K562 (cell line): Measurements from ENCODE around the gene RNU5D-1. TPM values are rescaled to one million over a fixed set of nuclear protein-coding genes. Genes with fewer than 3 reads are reported as not detected.

ENCODE experiments used
- ATAC-seq: fragments of 200-7000 bp; cut with Tn5 transposase; 3 replicates; pipeline ENCODE4 v1.9.1; 2020; ENCODE audit warnings: moderate library complexity
- BruUV-seq: library from RNA; stranded (reverse); fragments of 400-500 nt; replicated peaks from 2 replicates; lab custom pipeline; 2021; lab: Mats Ljungman, UMichigan
- CTCF ChIA-PET: fragments of 300-600 bp; formaldehyde crosslinking; extraction: SDS; loops from one replicate; lab custom pipeline; 2021; ENCODE audit warnings: low intra/inter-chr PET ratio; lab: Yijun Ruan, JAX
- POLR2A ChIA-PET: fragments of 300-600, 350-650 bp; sonication (Branson Sonifier 250); formaldehyde crosslinking; extraction: SDS; loops from one replicate; lab custom pipeline; 2021; ENCODE audit warnings: antibody characterized with exemption, inconsistent platforms; lab: Yijun Ruan, JAX
- DNase-seq, 4 experiments: peaks; one replicate each; pipeline versions ENCODE4 v3.0.0 to v3.0.0-alpha.2; 2011 to 2018; ENCODE audit warnings: low spot score in 3 of 4, mixed read lengths in 3 of 4; ENCODE audit errors: extremely low read depth in 1 of 4
- FAIRE-seq: peaks from 2 replicates; lab custom pipeline; 2011; peaks lifted over from hg19 to GRCh38; lab: Jason Lieb, UNC
- H2AFZ ChIP-seq: 2 replicates; pipeline ENCODE4 v1.6.0; 2011; ENCODE audit warnings: low read depth, low read length, control low read depth, inconsistent platforms
- H3K27ac ChIP-seq: fragments of 200-600 bp; 3 replicates; pipeline ENCODE4 v1.8.0; 2011; ENCODE audit warnings: low read depth, mild to moderate bottlenecking, control low read depth, inconsistent platforms, low read length, moderate library complexity, mixed read lengths; ENCODE audit errors: extremely low read depth
- H3K27me3 ChIP-seq, 2 experiments: fragments of 300-600 bp in 1 of 2; 2 replicates in 1 of 2; 3 replicates in 1 of 2; pipeline versions ENCODE4 v1.6.0 to v1.8.0; 2011; ENCODE audit warnings: inconsistent platforms in 2 of 2, low read length in 2 of 2, mild to moderate bottlenecking in 1 of 2, mixed read lengths in 1 of 2, moderate library complexity in 1 of 2; ENCODE audit not compliant: control insufficient read depth in 2 of 2, insufficient read depth in 2 of 2
- H3K36me3 ChIP-seq: fragments of 300-600 bp; 3 replicates; pipeline ENCODE4 v1.8.0; 2011; ENCODE audit warnings: mild to moderate bottlenecking, low read length, inconsistent platforms; ENCODE audit not compliant: control insufficient read depth, insufficient read depth
- H3K4me1 ChIP-seq, 2 experiments: fragments of 200-600 bp in 1 of 2; replicated peaks in 1 of 2; 2 replicates in 1 of 2; 3 replicates in 1 of 2; pipeline versions ENCODE4 v1.5.1 to v1.8.0; 2011; ENCODE audit warnings: inconsistent platforms in 2 of 2, low read length in 2 of 2, mild to moderate bottlenecking in 1 of 2, mixed read lengths in 1 of 2, moderate library complexity in 1 of 2; ENCODE audit not compliant: control insufficient read depth in 2 of 2, insufficient read depth in 2 of 2
- H3K4me2 ChIP-seq: 2 replicates; pipeline ENCODE4 v1.6.1; 2011; ENCODE audit warnings: low read length, control low read depth, inconsistent platforms, mixed read lengths; ENCODE audit not compliant: insufficient read depth
- H3K4me3 ChIP-seq: fragments of 200-600 bp; sonication (generic), shearing (Covaris generic); 2 replicates; pipeline ENCODE4 v1.5.1; 2016; ENCODE audit warnings: control low read depth, inconsistent platforms
- H3K79me2 ChIP-seq: fragments of 200-600 bp; 3 replicates; pipeline ENCODE4 v1.8.0; 2011; ENCODE audit warnings: low read length, inconsistent platforms; ENCODE audit not compliant: control insufficient read depth, insufficient read depth
- H3K9ac ChIP-seq, 2 experiments: 2 replicates each; pipeline versions ENCODE4 v1.6.0 to v1.6.1; 2011; ENCODE audit warnings: low read depth in 2 of 2, low read length in 2 of 2, control low read depth in 1 of 2, inconsistent platforms in 1 of 2, mild to moderate bottlenecking in 1 of 2, mixed read lengths in 1 of 2; ENCODE audit not compliant: insufficient read depth in 1 of 2
- H3K9me1 ChIP-seq: one replicate; pipeline ENCODE4 v1.6.0; 2011; ENCODE audit warnings: inconsistent platforms, mild to moderate bottlenecking, low read length, moderate library complexity; ENCODE audit not compliant: control insufficient read depth, insufficient read depth
- H3K9me3 ChIP-seq: replicated peaks from 2 replicates; pipeline ENCODE4 v1.5.1; 2011; ENCODE audit warnings: low read depth, low read length, inconsistent platforms; ENCODE audit not compliant: control insufficient read depth, insufficient read depth
- H4K20me1 ChIP-seq: replicated peaks from 2 replicates; pipeline ENCODE4 v1.6.1; 2011; ENCODE audit warnings: low read length, inconsistent platforms, mixed read lengths; ENCODE audit not compliant: control insufficient read depth, insufficient read depth
- CREB1 ChIP-seq, 2 experiments: sonication (generic) in 1 of 2; formaldehyde crosslinking in 1 of 2; IDR thresholded peaks; 2 replicates each; pipeline versions ENCODE4 v1.6.1 to v1.8.0; 2012 to 2022; ENCODE audit warnings: inconsistent platforms in 1 of 2, mild to moderate bottlenecking in 1 of 2, missing genetic modification reagents in 1 of 2, moderate library complexity in 1 of 2
- WGBS: fragments of 100-300 bp; shearing (Covaris generic); methylation state at CpG from one replicate; pipeline ENCODE4 v1.1.6; 2016; ENCODE audit warnings: low coverage, mixed read lengths; ENCODE audit not compliant: insufficient coverage; ENCODE audit errors: missing lambda C conversion rate; 5-methylcytosine and 5-hydroxymethylcytosine counted together
- in situ Hi-C: fragments of 300-500 bp; cut with MboI; formaldehyde crosslinking; loops from 4 replicates; pipeline ENCODE4 v1.15.0; 2018; ENCODE audit warnings: inconsistent platforms, mixed read lengths
- intact Hi-C: fragments of 100-400 bp; cut with micrococcal nuclease; formaldehyde crosslinking; loops from 2 replicates; pipeline ENCODE4 v1.14.2; 2022
- polyA plus RNA-seq, 8 experiments: library from polyadenylated mRNA; depleted of rRNA in 4 of 8; stranded (reverse) in 5 of 8; unstranded in 3 of 8; fragments of >200 nt; fragmentation: Nextera tagmentation in 2 of 8; fragmentation: Illumina TruSeq in 1 of 8; extraction: Ambion mirVana in 2 of 8; extraction: Trizol in 1 of 8; gene quantifications; 2 replicates each; pipeline versions ENCODE4 v1.2.1 to v1.2.3, GENCODE V29; 2011 to 2014; ENCODE audit warnings: inconsistent platforms in 1 of 8, missing spikeins in 1 of 8
- small RNA-seq: library from RNA; depleted of rRNA; stranded (forward); fragments of <200 nt; gene quantifications from one replicate; pipeline ENCODE3, GENCODE V24; 2014
- total RNA-seq, 7 experiments: library from RNA; depleted of rRNA in 6 of 7; stranded (reverse); fragments of >200 nt in 6 of 7; fragmentation: Illumina TruSeq in 2 of 7; extraction: Trizol in 2 of 7; gene quantifications; 2 replicates each; pipeline versions ENCODE4 v1.2.1 to v1.2.3, GENCODE V29; 2011 to 2021; ENCODE audit warnings: low replicate concordance in 1 of 7
- TF ChIP-seq, protein P1 (sequence below): fragments of 250-450 bp; sonication (Bioruptor Pico); IDR thresholded peaks from 2 replicates; pipeline ENCODE4 v1.9.0; 2021; ENCODE audit warnings: mild to moderate bottlenecking, inconsistent platforms
- TF ChIP-seq, protein P2 (sequence below): fragments of 250-450 bp; sonication (Bioruptor Pico); IDR thresholded peaks from 2 replicates; pipeline ENCODE4 v1.8.0; 2022; ENCODE audit warnings: inconsistent platforms

RNU5D-1 gene
- total and polyA plus RNA-seq, 9 of the 15 experiments (the other 6 are each of a cell fraction or from before 2014, with no cell fraction given): under 0.01 TPM; not detected in 8

GRCh38 chr1:44681905-44682882 lies 48.8 kb downstream of the RNU5D-1 start:
- TF ChIP-seq, protein P1, sequence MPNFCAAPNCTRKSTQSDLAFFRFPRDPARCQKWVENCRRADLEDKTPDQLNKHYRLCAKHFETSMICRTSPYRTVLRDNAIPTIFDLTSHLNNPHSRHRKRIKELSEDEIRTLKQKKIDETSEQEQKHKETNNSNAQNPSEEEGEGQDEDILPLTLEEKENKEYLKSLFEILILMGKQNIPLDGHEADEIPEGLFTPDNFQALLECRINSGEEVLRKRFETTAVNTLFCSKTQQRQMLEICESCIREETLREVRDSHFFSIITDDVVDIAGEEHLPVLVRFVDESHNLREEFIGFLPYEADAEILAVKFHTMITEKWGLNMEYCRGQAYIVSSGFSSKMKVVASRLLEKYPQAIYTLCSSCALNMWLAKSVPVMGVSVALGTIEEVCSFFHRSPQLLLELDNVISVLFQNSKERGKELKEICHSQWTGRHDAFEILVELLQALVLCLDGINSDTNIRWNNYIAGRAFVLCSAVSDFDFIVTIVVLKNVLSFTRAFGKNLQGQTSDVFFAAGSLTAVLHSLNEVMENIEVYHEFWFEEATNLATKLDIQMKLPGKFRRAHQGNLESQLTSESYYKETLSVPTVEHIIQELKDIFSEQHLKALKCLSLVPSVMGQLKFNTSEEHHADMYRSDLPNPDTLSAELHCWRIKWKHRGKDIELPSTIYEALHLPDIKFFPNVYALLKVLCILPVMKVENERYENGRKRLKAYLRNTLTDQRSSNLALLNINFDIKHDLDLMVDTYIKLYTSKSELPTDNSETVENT: no peak
- TF ChIP-seq CREB1 (IDR thresholded peaks at IDR 0.05): no peak
- TF ChIP-seq CREB1 (CRISPR knock-in tag; IDR thresholded peaks at IDR 0.05): no peak
- TF ChIP-seq, protein P2, sequence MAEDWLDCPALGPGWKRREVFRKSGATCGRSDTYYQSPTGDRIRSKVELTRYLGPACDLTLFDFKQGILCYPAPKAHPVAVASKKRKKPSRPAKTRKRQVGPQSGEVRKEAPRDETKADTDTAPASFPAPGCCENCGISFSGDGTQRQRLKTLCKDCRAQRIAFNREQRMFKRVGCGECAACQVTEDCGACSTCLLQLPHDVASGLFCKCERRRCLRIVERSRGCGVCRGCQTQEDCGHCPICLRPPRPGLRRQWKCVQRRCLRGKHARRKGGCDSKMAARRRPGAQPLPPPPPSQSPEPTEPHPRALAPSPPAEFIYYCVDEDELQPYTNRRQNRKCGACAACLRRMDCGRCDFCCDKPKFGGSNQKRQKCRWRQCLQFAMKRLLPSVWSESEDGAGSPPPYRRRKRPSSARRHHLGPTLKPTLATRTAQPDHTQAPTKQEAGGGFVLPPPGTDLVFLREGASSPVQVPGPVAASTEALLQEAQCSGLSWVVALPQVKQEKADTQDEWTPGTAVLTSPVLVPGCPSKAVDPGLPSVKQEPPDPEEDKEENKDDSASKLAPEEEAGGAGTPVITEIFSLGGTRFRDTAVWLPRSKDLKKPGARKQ (CRISPR knock-in tag): no peak
- H3K9me3 ChIP-seq: no peaks in the 10 kb centered on the region
- H3K4me2 ChIP-seq: no peak overlapping the region
- intact Hi-C loops: no loop called here
- DNase-seq (no peak), FAIRE-seq (no peak), ATAC-seq (peak; percentile 26; the same call in 2 of the 3 replicates)
- H3K9me1 ChIP-seq: no peaks in the 10 kb centered on the region
- in situ Hi-C loops: no loop called here
- CTCF ChIA-PET: no interaction called here
- no peak overlapping the region for H3K27ac ChIP-seq
- no peaks in the 10 kb centered on the region for H4K20me1 ChIP-seq
- BruUV-seq: no TSS peak
- no peak overlapping the region for H3K9ac ChIP-seq
- WGBS: 22% methylated on average over 14 of the region's 14 CpGs
- POLR2A ChIA-PET: interaction anchor here (0.6 to 1.1 kb wide), 2 partner anchors 39 to 53 kb away, joined by 4 to 5 read pairs; no protein-coding TSS in a partner anchor
- H3K79me2 ChIP-seq: no peaks in the 10 kb centered on the region
- peaks cover 0 to 4% of the 10 kb centered on the region in 2 experiments; a peak in 2 of 5 replicates for H3K4me1 ChIP-seq
- H3K36me3 ChIP-seq: no peaks in the 10 kb centered on the region
- no peak overlapping the region for H2AFZ ChIP-seq
- peaks cover 26 to 36% of the 10 kb centered on the region in 2 experiments for H3K27me3 ChIP-seq
- no peak overlapping the region for H3K4me3 ChIP-seq

Small RNA genes within 50 kb of the gene (small RNA-seq; reads per million reads assigned to genes)
- gene RNU5D-1: 455 reads per million, percentile 99 among the genes with 10 or more reads in this experiment
- 968 reads per million, percentile 99 among the genes with 10 or more reads in this experiment for gene RNU5F-1
- gene SNORD38A: 506 reads per million, percentile 99 among the genes with 10 or more reads in this experiment
- not detected for gene SNORD38B
- gene SNORD46: 5,947 reads per million, percentile 100 among the genes with 10 or more reads in this experiment
- gene SNORD55: not detected

Other genes starting within 250 kb of the RNU5D-1 start
Only the 7 nearest of the 9 such genes appear.
- gene TMEM53, start 56.7 kb downstream of the RNU5D-1 start, total RNA-seq (2014; rRNA removed): 2.0 and 4.7 TPM in 2 replicates
- gene TMEM53, start 56.7 kb downstream of the RNU5D-1 start, total RNA-seq (2014; rRNA removed; fragmentation: Illumina TruSeq; extraction: Trizol): 0.45 and 1.3 TPM in 2 replicates
- 1.8 and 2.1 TPM in 2 replicates for gene TMEM53, start 56.7 kb downstream of the RNU5D-1 start, total RNA-seq (2015; rRNA removed; fragmentation: Illumina TruSeq; extraction: Trizol)
- gene TMEM53, start 56.7 kb downstream of the RNU5D-1 start, total RNA-seq (2021): 3.1 and 3.7 TPM in 2 replicates
- gene TMEM53, start 56.7 kb downstream of the RNU5D-1 start, polyA plus RNA-seq (2011; rRNA removed): 3.0 and 4.1 TPM in 2 replicates
- 3.3 and 3.4 TPM in 2 replicates for gene TMEM53, start 56.7 kb downstream of the RNU5D-1 start, polyA plus RNA-seq (2014; fragmentation: Illumina TruSeq; extraction: Trizol)
- gene TMEM53, start 56.7 kb downstream of the RNU5D-1 start, polyA plus RNA-seq (2014; fragmentation: Nextera tagmentation; extraction: Ambion mirVana): 1 to 10 TPM in 1 of 2 experiments, under 1 TPM in 1; 0.23 to 1.9 TPM
- 3.7 and 5.0 TPM in 2 replicates for gene TMEM53, start 56.7 kb downstream of the RNU5D-1 start, polyA plus RNA-seq (2014; rRNA removed)
- not detected in 2 replicates for gene ARMH1, start 56.5 kb downstream of the RNU5D-1 start, total RNA-seq (2014; rRNA removed)
- gene ARMH1, start 56.5 kb downstream of the RNU5D-1 start, total RNA-seq (2014; rRNA removed; fragmentation: Illumina TruSeq; extraction: Trizol): not detected in 2 replicates
- not detected in 2 replicates for gene ARMH1, start 56.5 kb downstream of the RNU5D-1 start, total RNA-seq (2015; rRNA removed; fragmentation: Illumina TruSeq; extraction: Trizol)
- gene ARMH1, start 56.5 kb downstream of the RNU5D-1 start, total RNA-seq (2021): 0.49 TPM in 1 of 2 replicates, not detected in the other
- 0.37 TPM in 1 of 2 replicates, not detected in the other for gene ARMH1, start 56.5 kb downstream of the RNU5D-1 start, polyA plus RNA-seq (2011; rRNA removed)
- not detected in 2 replicates for gene ARMH1, start 56.5 kb downstream of the RNU5D-1 start, polyA plus RNA-seq (2014; fragmentation: Illumina TruSeq; extraction: Trizol)
- gene ARMH1, start 56.5 kb downstream of the RNU5D-1 start, polyA plus RNA-seq (2014; fragmentation: Nextera tagmentation; extraction: Ambion mirVana): not detected
- gene ARMH1, start 56.5 kb downstream of the RNU5D-1 start, polyA plus RNA-seq (2014; rRNA removed): 0.41 TPM in 1 of 2 replicates, not detected in the other
- gene KIF2C, start 8.7 kb upstream of the RNU5D-1 start, total RNA-seq (2014; rRNA removed): 143 and 159 TPM in 2 replicates
- gene KIF2C, start 8.7 kb upstream of the RNU5D-1 start, total RNA-seq (2014; rRNA removed; fragmentation: Illumina TruSeq; extraction: Trizol): 169 and 184 TPM in 2 replicates
- gene KIF2C, start 8.7 kb upstream of the RNU5D-1 start, total RNA-seq (2015; rRNA removed; fragmentation: Illumina TruSeq; extraction: Trizol): 160 and 164 TPM in 2 replicates
- 156 and 173 TPM in 2 replicates for gene KIF2C, start 8.7 kb upstream of the RNU5D-1 start, total RNA-seq (2021)
- 214 and 226 TPM in 2 replicates for gene KIF2C, start 8.7 kb upstream of the RNU5D-1 start, polyA plus RNA-seq (2011; rRNA removed)
- gene KIF2C, start 8.7 kb upstream of the RNU5D-1 start, polyA plus RNA-seq (2014; fragmentation: Illumina TruSeq; extraction: Trizol): 196 and 210 TPM in 2 replicates
- 100 to 1,000 TPM in 1 of 2 experiments, 10 to 100 TPM in 1; 84.9 to 161 TPM for gene KIF2C, start 8.7 kb upstream of the RNU5D-1 start, polyA plus RNA-seq (2014; fragmentation: Nextera tagmentation; extraction: Ambion mirVana)
- gene KIF2C, start 8.7 kb upstream of the RNU5D-1 start, polyA plus RNA-seq (2014; rRNA removed): 163 and 183 TPM in 2 replicates
- gene RPS8, start 44.4 kb upstream of the RNU5D-1 start, total RNA-seq (2014; rRNA removed): 3,851 and 4,431 TPM in 2 replicates
- gene RPS8, start 44.4 kb upstream of the RNU5D-1 start, total RNA-seq (2014; rRNA removed; fragmentation: Illumina TruSeq; extraction: Trizol): 2,850 and 3,258 TPM in 2 replicates
- 3,074 and 3,307 TPM in 2 replicates for gene RPS8, start 44.4 kb upstream of the RNU5D-1 start, total RNA-seq (2015; rRNA removed; fragmentation: Illumina TruSeq; extraction: Trizol)
- 3,109 and 3,518 TPM in 2 replicates for gene RPS8, start 44.4 kb upstream of the RNU5D-1 start, total RNA-seq (2021)
- gene RPS8, start 44.4 kb upstream of the RNU5D-1 start, polyA plus RNA-seq (2011; rRNA removed): 2,871 and 3,497 TPM in 2 replicates
- gene RPS8, start 44.4 kb upstream of the RNU5D-1 start, polyA plus RNA-seq (2014; fragmentation: Illumina TruSeq; extraction: Trizol): 2,545 and 2,717 TPM in 2 replicates
- 1,000 to 10,000 TPM; 2,431 to 2,562 TPM for gene RPS8, start 44.4 kb upstream of the RNU5D-1 start, polyA plus RNA-seq (2014; fragmentation: Nextera tagmentation; extraction: Ambion mirVana)
- 3,694 and 4,168 TPM in 2 replicates for gene RPS8, start 44.4 kb upstream of the RNU5D-1 start, polyA plus RNA-seq (2014; rRNA removed)
- gene BEST4, start 57.0 kb upstream of the RNU5D-1 start, total RNA-seq (2014; rRNA removed): not detected in 2 replicates
- gene BEST4, start 57.0 kb upstream of the RNU5D-1 start, total RNA-seq (2014; rRNA removed; fragmentation: Illumina TruSeq; extraction: Trizol): not detected in 2 replicates
- gene BEST4, start 57.0 kb upstream of the RNU5D-1 start, total RNA-seq (2015; rRNA removed; fragmentation: Illumina TruSeq; extraction: Trizol): not detected in 2 replicates
- not detected in 2 replicates for gene BEST4, start 57.0 kb upstream of the RNU5D-1 start, total RNA-seq (2021)
- gene BEST4, start 57.0 kb upstream of the RNU5D-1 start, polyA plus RNA-seq (2011; rRNA removed): 0.05 and 0.07 TPM in 2 replicates
- not detected in 2 replicates for gene BEST4, start 57.0 kb upstream of the RNU5D-1 start, polyA plus RNA-seq (2014; fragmentation: Illumina TruSeq; extraction: Trizol)
- not detected for gene BEST4, start 57.0 kb upstream of the RNU5D-1 start, polyA plus RNA-seq (2014; fragmentation: Nextera tagmentation; extraction: Ambion mirVana)
- 0.11 TPM in 1 of 2 replicates, not detected in the other for gene BEST4, start 57.0 kb upstream of the RNU5D-1 start, polyA plus RNA-seq (2014; rRNA removed)
- 15.3 and 17.4 TPM in 2 replicates for gene PLK3, start 69.2 kb upstream of the RNU5D-1 start, total RNA-seq (2014; rRNA removed)
- 5.2 and 6.6 TPM in 2 replicates for gene PLK3, start 69.2 kb upstream of the RNU5D-1 start, total RNA-seq (2014; rRNA removed; fragmentation: Illumina TruSeq; extraction: Trizol)
- 5.8 and 7.7 TPM in 2 replicates for gene PLK3, start 69.2 kb upstream of the RNU5D-1 start, total RNA-seq (2015; rRNA removed; fragmentation: Illumina TruSeq; extraction: Trizol)
- 17.9 and 19.3 TPM in 2 replicates for gene PLK3, start 69.2 kb upstream of the RNU5D-1 start, total RNA-seq (2021)
- 11.0 and 15.5 TPM in 2 replicates for gene PLK3, start 69.2 kb upstream of the RNU5D-1 start, polyA plus RNA-seq (2011; rRNA removed)
- gene PLK3, start 69.2 kb upstream of the RNU5D-1 start, polyA plus RNA-seq (2014; fragmentation: Illumina TruSeq; extraction: Trizol): 12.2 and 14.0 TPM in 2 replicates
- gene PLK3, start 69.2 kb upstream of the RNU5D-1 start, polyA plus RNA-seq (2014; fragmentation: Nextera tagmentation; extraction: Ambion mirVana): 1 to 10 TPM in 1 of 2 experiments, under 1 TPM in 1; 0.52 to 1.9 TPM
- 22.7 and 24.2 TPM in 2 replicates for gene PLK3, start 69.2 kb upstream of the RNU5D-1 start, polyA plus RNA-seq (2014; rRNA removed)
- 0.73 TPM in 1 of 2 replicates, not detected in the other for gene DYNLT4, start 76.2 kb upstream of the RNU5D-1 start, total RNA-seq (2014; rRNA removed)
- not detected in 2 replicates for gene DYNLT4, start 76.2 kb upstream of the RNU5D-1 start, total RNA-seq (2014; rRNA removed; fragmentation: Illumina TruSeq; extraction: Trizol)
- not detected in 2 replicates for gene DYNLT4, start 76.2 kb upstream of the RNU5D-1 start, total RNA-seq (2015; rRNA removed; fragmentation: Illumina TruSeq; extraction: Trizol)
- 0.29 TPM in 1 of 2 replicates, not detected in the other for gene DYNLT4, start 76.2 kb upstream of the RNU5D-1 start, total RNA-seq (2021)
- gene DYNLT4, start 76.2 kb upstream of the RNU5D-1 start, polyA plus RNA-seq (2011; rRNA removed): 0.11 TPM in 1 of 2 replicates, not detected in the other
- not detected in 2 replicates for gene DYNLT4, start 76.2 kb upstream of the RNU5D-1 start, polyA plus RNA-seq (2014; fragmentation: Illumina TruSeq; extraction: Trizol)
- not detected for gene DYNLT4, start 76.2 kb upstream of the RNU5D-1 start, polyA plus RNA-seq (2014; fragmentation: Nextera tagmentation; extraction: Ambion mirVana)
- not detected in 2 replicates for gene DYNLT4, start 76.2 kb upstream of the RNU5D-1 start, polyA plus RNA-seq (2014; rRNA removed)